IMR-90 (cell line): Measurements from ENCODE around the gene RGS14. TPM values are rescaled to one million over a fixed set of nuclear protein-coding genes. Genes with fewer than 3 reads are reported as not detected.

Source experiments
- ATAC-seq: fragments of 200-7000 bp; cut with Tn5 transposase; 2 replicates; pipeline ENCODE4 v1.9.1; 2020; ENCODE audit warnings: low read depth, mild to moderate bottlenecking, moderate library complexity
- BruUV-seq: library from RNA; stranded (reverse); fragments of 400-500 nt; replicated peaks from 2 replicates; lab custom pipeline; 2021; lab: Mats Ljungman, UMichigan
- CTCF ChIA-PET: fragments of 300-600 bp; formaldehyde crosslinking; extraction: SDS; loops from one replicate; lab custom pipeline; 2021; ENCODE audit warnings: antibody characterized with exemption; lab: Yijun Ruan, JAX
- POLR2A ChIA-PET: fragments of 300-600 bp; sonication (Branson Sonifier 250); formaldehyde crosslinking; loops from one replicate; lab custom pipeline; 2022; ENCODE audit warnings: antibody characterized with exemption; ENCODE audit not compliant: unreplicated experiment; lab: Charles Lee
- DNase-seq: peaks from one replicate; pipeline ENCODE4 v3.0.0; 2013
- H2AFZ ChIP-seq: replicated peaks from 2 replicates; pipeline ENCODE3; 2013; ENCODE audit warnings: low read length, mild to moderate bottlenecking; ENCODE audit not compliant: poor library complexity
- H2AK5ac ChIP-seq: 2 replicates; pipeline ENCODE4 v1.6.1; 2013; ENCODE audit warnings: low read depth, low read length, inconsistent platforms
- H2AK9ac ChIP-seq: replicated peaks from 2 replicates; pipeline ENCODE3; 2013; ENCODE audit warnings: mild to moderate bottlenecking, low read depth, low read length, moderate library complexity; ENCODE audit not compliant: poor library complexity
- H2BK120ac ChIP-seq: 2 replicates; pipeline ENCODE4 v1.6.1; 2013; ENCODE audit warnings: low read depth, low read length, inconsistent platforms
- H2BK15ac ChIP-seq: 3 replicates; pipeline ENCODE4 v1.6.1; 2013; ENCODE audit warnings: low read depth, low read length, inconsistent platforms
- H2BK20ac ChIP-seq: 2 replicates; pipeline ENCODE4 v1.6.1; 2013; ENCODE audit warnings: low read depth, mild to moderate bottlenecking, inconsistent platforms, low read length, moderate library complexity
- H2BK5ac ChIP-seq: 2 replicates; pipeline ENCODE4 v1.6.1; 2013; ENCODE audit warnings: mild to moderate bottlenecking, low read depth, low read length, inconsistent platforms; ENCODE audit not compliant: poor library complexity, severe bottlenecking
- H3K14ac ChIP-seq: replicated peaks from 2 replicates; pipeline ENCODE4 v1.6.1; 2013; ENCODE audit warnings: low read depth, low read length, inconsistent platforms
- H3K18ac ChIP-seq: 2 replicates; pipeline ENCODE4 v1.6.1; 2013; ENCODE audit warnings: low read depth, low read length, control low read depth
- H3K23ac ChIP-seq: 2 replicates; pipeline ENCODE4 v1.6.1; 2013; ENCODE audit warnings: low read depth, low read length, inconsistent platforms
- H3K27ac ChIP-seq: 2 replicates; pipeline ENCODE4 v1.5.1; 2013; ENCODE audit warnings: mild to moderate bottlenecking, control low read depth, low read length; ENCODE audit not compliant: insufficient read depth
- H3K27me3 ChIP-seq: 2 replicates; pipeline ENCODE4 v1.6.1; 2013; ENCODE audit warnings: low read length; ENCODE audit not compliant: control insufficient read depth, insufficient read depth
- H3K36me3 ChIP-seq: 2 replicates; pipeline ENCODE4 v1.6.1; 2013; ENCODE audit warnings: low read length, mixed read lengths; ENCODE audit not compliant: control insufficient read depth, insufficient read depth
- H3K4ac ChIP-seq: 2 replicates; pipeline ENCODE4 v1.6.1; 2013; ENCODE audit warnings: low read depth, low read length, inconsistent platforms
- H3K4me1 ChIP-seq: 2 replicates; pipeline ENCODE4 v1.6.1; 2013; ENCODE audit warnings: low read length, mixed read lengths; ENCODE audit not compliant: control insufficient read depth, insufficient read depth
- H3K4me2 ChIP-seq: 2 replicates; pipeline ENCODE4 v1.6.1; 2013; ENCODE audit warnings: low read depth, mild to moderate bottlenecking, control low read depth, low read length, moderate library complexity
- H3K4me3 ChIP-seq: 2 replicates; pipeline ENCODE4 v1.5.1; 2013; ENCODE audit warnings: low read depth, mild to moderate bottlenecking, control low read depth, low read length, moderate library complexity; ENCODE audit not compliant: insufficient read depth
- H3K56ac ChIP-seq: 2 replicates; pipeline ENCODE4 v1.6.1; 2013; ENCODE audit warnings: low read length, inconsistent platforms; ENCODE audit not compliant: insufficient read depth; ENCODE audit errors: extremely low read depth
- H3K79me1 ChIP-seq, 2 experiments: 2 replicates each; pipeline ENCODE4 v1.6.1; 2013; ENCODE audit warnings: low read length in 2 of 2, inconsistent platforms in 1 of 2, low read depth in 1 of 2
- H3K9ac ChIP-seq: 2 replicates; pipeline ENCODE4 v1.6.1; 2013; ENCODE audit warnings: low read depth, low read length, control low read depth
- H3K9me1 ChIP-seq: 2 replicates; pipeline ENCODE4 v1.6.1; 2013; ENCODE audit warnings: low read length, inconsistent platforms; ENCODE audit not compliant: insufficient read depth
- H3K9me3 ChIP-seq: 2 replicates; pipeline ENCODE4 v1.6.1; 2013; ENCODE audit warnings: low read length; ENCODE audit not compliant: control insufficient read depth, insufficient read depth
- H4K20me1 ChIP-seq: 2 replicates; pipeline ENCODE4 v1.6.1; 2013; ENCODE audit warnings: low read length, inconsistent platforms; ENCODE audit not compliant: insufficient read depth
- H4K5ac ChIP-seq: 2 replicates; pipeline ENCODE4 v1.6.1; 2013; ENCODE audit warnings: mild to moderate bottlenecking, low read depth, low read length, control low read depth
- H4K8ac ChIP-seq, 2 experiments: 2 replicates each; pipeline ENCODE4 v1.6.1; 2013; ENCODE audit warnings: low read depth in 2 of 2, low read length in 2 of 2, control low read depth in 1 of 2, inconsistent platforms in 1 of 2
- H4K91ac ChIP-seq: 2 replicates; pipeline ENCODE4 v1.6.1; 2013; ENCODE audit warnings: low read depth, low read length, inconsistent platforms; ENCODE audit not compliant: insufficient read depth
- BHLHE40 ChIP-seq: fragments of 150-350 bp; IDR thresholded peaks from 2 replicates; pipeline ENCODE4 v1.6.1; 2016; ENCODE audit warnings: mild to moderate bottlenecking, low read depth, low read length
- CEBPB ChIP-seq: IDR thresholded peaks from 2 replicates; pipeline ENCODE4 v1.6.1; 2012; ENCODE audit warnings: low read depth, low read length, improper control_type of control experiment
- CHD1 ChIP-seq: IDR thresholded peaks from 2 replicates; pipeline ENCODE4 v1.6.1; 2012; ENCODE audit warnings: low read depth, low read length, improper control_type of control experiment
- CTCF ChIP-seq: conservative IDR thresholded peaks from 2 replicates; pipeline ENCODE4 v1.5.1; 2012; ENCODE audit warnings: mild to moderate bottlenecking, low read depth, low read length, improper control_type of control experiment
- ELK1 ChIP-seq: fragments of 150-350 bp; IDR thresholded peaks from 2 replicates; pipeline ENCODE4 v1.6.1; 2016; ENCODE audit warnings: low read depth, mild to moderate bottlenecking, low read length, moderate library complexity, borderline replicate concordance
- FOS ChIP-seq: fragments of 150-350 bp; IDR thresholded peaks from 2 replicates; pipeline ENCODE4 v1.6.1; 2016; ENCODE audit warnings: low read depth, low read length
- MAFK ChIP-seq: IDR thresholded peaks from 2 replicates; pipeline ENCODE4 v1.6.1; 2012; ENCODE audit warnings: low read depth, low read length, improper control_type of control experiment
- MAZ ChIP-seq: IDR thresholded peaks from 2 replicates; pipeline ENCODE4 v1.6.1; 2012; ENCODE audit warnings: low read depth, mild to moderate bottlenecking, low read length, improper control_type of control experiment, moderate library complexity, borderline replicate concordance
- MXI1 ChIP-seq: IDR thresholded peaks from 2 replicates; pipeline ENCODE4 v1.6.1; 2012; ENCODE audit warnings: low read depth, mild to moderate bottlenecking, low read length, moderate library complexity, borderline replicate concordance
- NFE2L2 ChIP-seq: fragments of 150-350 bp; IDR thresholded peaks from 2 replicates; pipeline ENCODE4 v1.6.1; 2016; ENCODE audit warnings: low read depth, mild to moderate bottlenecking, low read length
- RCOR1 ChIP-seq: IDR thresholded peaks from 2 replicates; pipeline ENCODE4 v1.6.1; 2012; ENCODE audit warnings: mild to moderate bottlenecking, low read length, improper control_type of control experiment; ENCODE audit not compliant: insufficient replicate concordance
- USF2 ChIP-seq: fragments of 150-350 bp; IDR thresholded peaks from 2 replicates; pipeline ENCODE4 v1.6.1; 2017; ENCODE audit warnings: mild to moderate bottlenecking, antibody characterized with exemption, low read length, low read depth
- WGBS, 2 experiments: methylation state at CpG; one replicate each; pipeline versions ENCODE4 v1.1.5 to v1.1.7; 2013; ENCODE audit warnings: missing lambda C conversion rate in 2 of 2; ENCODE audit not compliant: insufficient read length in 1 of 2; ENCODE audit errors: extremely low coverage in 2 of 2; 5-methylcytosine and 5-hydroxymethylcytosine counted together
- dilution Hi-C: fragments of 300-500 bp; cut with HindIII; formaldehyde crosslinking; loops from one replicate; pipeline ENCODE4 v1.14.3; 2018; ENCODE audit warnings: low sequenced_read_pairs; ENCODE audit not compliant: unreplicated experiment
- in situ Hi-C: fragments of 300-500 bp; cut with MboI; formaldehyde crosslinking; loops from 3 replicates; pipeline ENCODE4 v1.14.3; 2019; ENCODE audit warnings: low sequenced_read_pairs, inconsistent platforms, mixed read lengths
- intact Hi-C: fragments of 100-400 bp; cut with micrococcal nuclease; formaldehyde crosslinking; loops from 2 replicates; pipeline ENCODE4 v1.10.0; 2022
- polyA plus RNA-seq, 3 experiments: library from polyadenylated mRNA; depleted of rRNA; stranded (reverse); fragments of >200 nt; gene quantifications; 2 replicates each; pipeline ENCODE4 v1.2.3, GENCODE V29; 2012; ENCODE audit warnings: low replicate concordance in 1 of 3
- total RNA-seq: library from RNA; depleted of rRNA; stranded (reverse); fragments of >200 nt; gene quantifications from 2 replicates; pipeline ENCODE4 v1.2.3, GENCODE V29; 2012

RGS14 gene
- total and polyA plus RNA-seq, 2 of the 4 experiments (the other 2 are of a cell fraction) = 1.1 to 6.5 TPM

GRCh38 chr5:177378884-177379883 is 21.5 kb downstream of the RGS14 start:
- DNase-seq (peak; percentile 97), ATAC-seq (peak; percentile 97)
- peak overlapping the region; percentile 69; the same call in 1 of the 2 replicates for H2AK5ac ChIP-seq
- H4K20me1 ChIP-seq = no peaks in the 10 kb centered on the region; the same call in 1 of the 2 replicates
- dilution Hi-C loops (no loop called here), intact Hi-C loops (no loop called here), in situ Hi-C loops (no loop called here)
- no peaks in the 10 kb centered on the region for H3K36me3 ChIP-seq
- H3K4me2 ChIP-seq = no peak overlapping the region
- H3K4ac ChIP-seq = peak overlapping the region; percentile 87
- H2AFZ ChIP-seq = peak overlapping the region; percentile 91
- no peak overlapping the region for H3K9ac ChIP-seq
- peak overlapping the region; percentile 38 for H4K5ac ChIP-seq
- peak overlapping the region; percentile 80 for H3K14ac ChIP-seq
- peaks cover 24% of the 10 kb centered on the region for H3K27me3 ChIP-seq
- peak overlapping the region; percentile 36; the same call in 1 of the 2 replicates for H3K18ac ChIP-seq
- H2BK15ac ChIP-seq = peak overlapping the region; percentile 3; the same call in 1 of the 3 replicates
- 100% methylated on average over 1 of the region's 15 CpGs; no CpG with 5 or more reads in 1 of the 2 experiments for WGBS, 2 experiments
- ChIA-PET POLR2A (no interaction called here), CTCF (interaction anchor here (1.2 to 2.4 kb wide), 3 partner anchors 10 to 70 kb away, joined by 3 to 14 read pairs (median 5); no protein-coding TSS in a partner anchor)
- H2BK20ac ChIP-seq = peak overlapping the region; percentile 75
- H2BK120ac ChIP-seq = peak overlapping the region; percentile 88
- peak overlapping the region in 1 of 2 experiments; percentile 64; a peak in 2 of 4 replicates for H4K8ac ChIP-seq
- H2BK5ac ChIP-seq = peak overlapping the region; percentile 36
- no peaks in the 10 kb centered on the region for H3K79me1 ChIP-seq
- peak overlapping the region; percentile 86 for H3K23ac ChIP-seq
- H3K4me1 ChIP-seq = peaks cover 9% of the 10 kb centered on the region; the same call in 1 of the 2 replicates
- peak overlapping the region; percentile 29 for H4K91ac ChIP-seq
- H3K9me3 ChIP-seq = no peaks in the 10 kb centered on the region
- H3K9me1 ChIP-seq = peaks cover 6% of the 10 kb centered on the region; the same call in 1 of the 2 replicates
- no TSS peak for BruUV-seq
- H3K4me3 ChIP-seq = no peak overlapping the region
- H3K27ac ChIP-seq = peak overlapping the region; percentile 5; the same call in 1 of the 2 replicates
- no peak overlapping the region for H3K56ac ChIP-seq
- peak overlapping the region; percentile 77 for H2AK9ac ChIP-seq
- TF ChIP-seq MAZ = no peak
- peak; percentile 86 for TF ChIP-seq NFE2L2
- TF ChIP-seq BHLHE40 = peak; percentile 42; the same call in 1 of the 2 replicates
- TF ChIP-seq CTCF = no peak
- TF ChIP-seq FOS = peak; percentile 86
- no peak for TF ChIP-seq ELK1
- TF ChIP-seq CHD1 = no peak
- no peak for TF ChIP-seq USF2
- no peak for TF ChIP-seq RCOR1
- no peak for TF ChIP-seq CEBPB
- no peak for TF ChIP-seq MXI1
- TF ChIP-seq MAFK = peak; percentile 79
